Effector memory CD8-positive, alpha-beta T cell (primary cell): ENCODE results near the gene RAB11FIP5.
"Not testable (repeated sequence)": the region's sequence is repeated elsewhere in the genome, so short reads cannot be mapped to it uniquely, and the experiment has no call there.

Experiments used
- ATAC-seq: fragments of 150-1000 bp; cut with Tn5 transposase; replicated peaks from 2 replicates; pipeline ENCODE4 v1.10.0; 2021; ENCODE audit warnings: mild to moderate bottlenecking, moderate library complexity
- DNase-seq, 3 experiments: peaks; one replicate each; pipeline ENCODE4 v3.0.0; 2021
- H3K27ac Mint-ChIP-seq, 2 donors: one replicate each; pipeline ENCODE4 v1.8.0; 2022; ENCODE audit warnings: mild to moderate bottlenecking in 2 of 2, mixed read lengths in 2 of 2, moderate library complexity in 2 of 2
- H3K27me3 Mint-ChIP-seq, 2 donors: one replicate each; pipeline ENCODE4 v1.8.0; 2022; ENCODE audit warnings: mixed read lengths in 2 of 2
- H3K36me3 Mint-ChIP-seq: one replicate; pipeline ENCODE4 v1.8.0; 2022; ENCODE audit warnings: mild to moderate bottlenecking, moderate library complexity, mixed read lengths; ENCODE audit not compliant: insufficient read depth
- H3K4me1 Mint-ChIP-seq, 2 donors: one replicate each; pipeline ENCODE4 v1.8.0; 2022; ENCODE audit warnings: low read depth in 2 of 2, mixed read lengths in 2 of 2
- H3K4me3 Mint-ChIP-seq, 2 donors: one replicate each; pipeline ENCODE4 v1.8.0; 2022; ENCODE audit warnings: mild to moderate bottlenecking in 2 of 2, mixed read lengths in 2 of 2, moderate library complexity in 2 of 2
- H3K9me3 Mint-ChIP-seq, 2 donors: one replicate each; pipeline ENCODE4 v1.8.0; 2022; ENCODE audit warnings: mixed read lengths in 2 of 2

RAB11FIP5 gene

GRCh38 chr2:73103018-73103542, 9.7 kb downstream of the RAB11FIP5 start:
- Mint-ChIP-seq H3K36me3 (peaks cover 3% of the 10 kb centered on the region), H3K9me3 (no peaks in the 10 kb centered on the region), H3K4me3 (peak overlapping the region in 1 of 2 donors; percentile 27), H3K27me3 (no peaks in the 10 kb centered on the region), H3K27ac (peak overlapping the region in 1 of 2 donors; percentile 87), H3K4me1 (peaks cover 22 to 51% of the 10 kb centered on the region in 2 donors)
- DNase-seq, result no peak
- peak; percentile 5 for ATAC-seq

GRCh38 chr2:73101626-73102256, 11.0 kb downstream of the RAB11FIP5 start:
- ATAC-seq, result no peak
- Mint-ChIP-seq H3K4me3 (no peak overlapping the region), H3K36me3 (peaks cover 6% of the 10 kb centered on the region), H3K9me3 (no peaks in the 10 kb centered on the region), H3K27me3 (no peaks in the 10 kb centered on the region), H3K4me1 (peaks cover 11 to 48% of the 10 kb centered on the region in 2 donors), H3K27ac (peak overlapping the region; percentile 12 to 39)
- DNase-seq, result no peak

GRCh38 chr2:73100956-73101355, 11.8 kb downstream of the RAB11FIP5 start:
- Mint-ChIP-seq H3K9me3 (no peaks in the 10 kb centered on the region), H3K27me3 (no peaks in the 10 kb centered on the region), H3K27ac (peak overlapping the region in 1 of 2 donors; percentile 82), H3K36me3 (peaks cover 6% of the 10 kb centered on the region), H3K4me3 (no peak overlapping the region), H3K4me1 (peaks cover 9 to 48% of the 10 kb centered on the region in 2 donors)
- ATAC-seq (no peak), DNase-seq (no peak)

- Mint-ChIP-seq H3K4me3 (no peak overlapping the region), H3K9me3 (no peaks in the 10 kb centered on the region), H3K36me3 (peaks cover 6% of the 10 kb centered on the region), H3K27me3 (no peaks in the 10 kb centered on the region), H3K4me1 (peaks cover 9 to 44% of the 10 kb centered on the region in 2 donors), H3K27ac (peak overlapping the region in 1 of 2 donors; percentile 82)
- no peak for ATAC-seq
- DNase-seq, result no peak
These were observed 13.3 kb downstream of the RAB11FIP5 start for GRCh38 chr2:73099486-73099885.

GRCh38 chr2:73095910-73096309, 16.8 kb downstream of the RAB11FIP5 start:
- Mint-ChIP-seq H3K4me3 (no peak overlapping the region), H3K4me1 (peaks cover 10 to 43% of the 10 kb centered on the region in 2 donors), H3K36me3 (peaks cover 9% of the 10 kb centered on the region), H3K9me3 (no peaks in the 10 kb centered on the region), H3K27me3 (no peaks in the 10 kb centered on the region), H3K27ac (no peak overlapping the region)
- ATAC-seq (no peak), DNase-seq (no peak)

GRCh38 chr2:73093601-73094218, 19.0 kb downstream of the RAB11FIP5 start:
- H3K27me3 Mint-ChIP-seq, ATAC-seq, H3K4me3 Mint-ChIP-seq, DNase-seq, H3K9me3 Mint-ChIP-seq, H3K36me3 Mint-ChIP-seq: not testable (repeated sequence)
- H3K27ac Mint-ChIP-seq, result peak overlapping the region; percentile 39 to 68
- peaks cover 10 to 38% of the 10 kb centered on the region in 2 donors for H3K4me1 Mint-ChIP-seq

- H3K4me3 Mint-ChIP-seq, result no peak overlapping the region
- peaks cover 7% of the 10 kb centered on the region for H3K36me3 Mint-ChIP-seq
- no peaks in the 10 kb centered on the region for H3K9me3 Mint-ChIP-seq
- no peak for DNase-seq
- peak overlapping the region; percentile 7 to 80 for H3K27ac Mint-ChIP-seq
- no peak for ATAC-seq
- no peaks in the 10 kb centered on the region for H3K27me3 Mint-ChIP-seq
- peaks cover 10 to 30% of the 10 kb centered on the region in 2 donors for H3K4me1 Mint-ChIP-seq
These were observed 20.5 kb downstream of the RAB11FIP5 start for GRCh38 chr2:73092146-73092783.

GRCh38 chr2:73091696-73092095, 21.1 kb downstream of the RAB11FIP5 start:
- DNase-seq, result no peak
- Mint-ChIP-seq H3K4me1 (peaks cover 10 to 28% of the 10 kb centered on the region in 2 donors), H3K36me3 (peaks cover 9% of the 10 kb centered on the region), H3K4me3 (no peak overlapping the region), H3K27ac (peak overlapping the region; percentile 7 to 80), H3K9me3 (no peaks in the 10 kb centered on the region), H3K27me3 (no peaks in the 10 kb centered on the region)
- no peak for ATAC-seq

GRCh38 chr2:73091164-73091563, 21.6 kb downstream of the RAB11FIP5 start:
- peaks cover 9% of the 10 kb centered on the region for H3K36me3 Mint-ChIP-seq
- no peaks in the 10 kb centered on the region for H3K27me3 Mint-ChIP-seq
- no peak for DNase-seq
- no peak for ATAC-seq
- peaks cover 7 to 27% of the 10 kb centered on the region in 2 donors for H3K4me1 Mint-ChIP-seq
- H3K27ac Mint-ChIP-seq, result peak overlapping the region in 1 of 2 donors; percentile 80
- H3K9me3 Mint-ChIP-seq, result no peaks in the 10 kb centered on the region
- H3K4me3 Mint-ChIP-seq, result no peak overlapping the region

- Mint-ChIP-seq H3K27ac (peak overlapping the region in 1 of 2 donors; percentile 20), H3K27me3 (no peaks in the 10 kb centered on the region), H3K4me3 (no peak overlapping the region), H3K36me3 (peaks cover 9% of the 10 kb centered on the region), H3K9me3 (no peaks in the 10 kb centered on the region), H3K4me1 (peaks cover 13 to 31% of the 10 kb centered on the region in 2 donors)
- no peak for ATAC-seq
- DNase-seq, result no peak
These were observed 23.3 kb downstream of the RAB11FIP5 start for GRCh38 chr2:73089270-73090030.

- Mint-ChIP-seq H3K4me1 (peaks cover 13 to 32% of the 10 kb centered on the region in 2 donors), H3K4me3 (no peak overlapping the region), H3K27me3 (no peaks in the 10 kb centered on the region), H3K36me3 (peaks cover 9% of the 10 kb centered on the region), H3K9me3 (no peaks in the 10 kb centered on the region), H3K27ac (peak overlapping the region in 1 of 2 donors; percentile 20)
- ATAC-seq, result no peak
- DNase-seq, result no peak
These were observed 24.0 kb downstream of the RAB11FIP5 start for GRCh38 chr2:73088703-73089102.

GRCh38 chr2:73088211-73088610, 24.5 kb downstream of the RAB11FIP5 start:
- Mint-ChIP-seq H3K9me3 (no peaks in the 10 kb centered on the region), H3K4me1 (peaks cover 12 to 27% of the 10 kb centered on the region in 2 donors), H3K27me3 (no peaks in the 10 kb centered on the region), H3K36me3 (peaks cover 12% of the 10 kb centered on the region), H3K27ac (no peak overlapping the region), H3K4me3 (no peak overlapping the region)
- DNase-seq (no peak), ATAC-seq (no peak)

GRCh38 chr2:73087311-73087710, 25.4 kb downstream of the RAB11FIP5 start:
- H3K27ac Mint-ChIP-seq, result no peak overlapping the region
- ATAC-seq (no peak), DNase-seq (no peak)
- peaks cover 9 to 20% of the 10 kb centered on the region in 2 donors for H3K4me1 Mint-ChIP-seq
- no peak overlapping the region for H3K4me3 Mint-ChIP-seq
- no peaks in the 10 kb centered on the region for H3K9me3 Mint-ChIP-seq
- H3K36me3 Mint-ChIP-seq, result peaks cover 11% of the 10 kb centered on the region
- no peaks in the 10 kb centered on the region for H3K27me3 Mint-ChIP-seq
